ENCODE results near the gene PASK. TPM values are rescaled to one million over a fixed set of nuclear protein-coding genes. Genes with fewer than 3 reads are reported as not detected.

Gene PASK
- total and polyA plus RNA-seq, 2 experiments from 2014 or later, result 2.5 to 8.8 TPM

DNA sequence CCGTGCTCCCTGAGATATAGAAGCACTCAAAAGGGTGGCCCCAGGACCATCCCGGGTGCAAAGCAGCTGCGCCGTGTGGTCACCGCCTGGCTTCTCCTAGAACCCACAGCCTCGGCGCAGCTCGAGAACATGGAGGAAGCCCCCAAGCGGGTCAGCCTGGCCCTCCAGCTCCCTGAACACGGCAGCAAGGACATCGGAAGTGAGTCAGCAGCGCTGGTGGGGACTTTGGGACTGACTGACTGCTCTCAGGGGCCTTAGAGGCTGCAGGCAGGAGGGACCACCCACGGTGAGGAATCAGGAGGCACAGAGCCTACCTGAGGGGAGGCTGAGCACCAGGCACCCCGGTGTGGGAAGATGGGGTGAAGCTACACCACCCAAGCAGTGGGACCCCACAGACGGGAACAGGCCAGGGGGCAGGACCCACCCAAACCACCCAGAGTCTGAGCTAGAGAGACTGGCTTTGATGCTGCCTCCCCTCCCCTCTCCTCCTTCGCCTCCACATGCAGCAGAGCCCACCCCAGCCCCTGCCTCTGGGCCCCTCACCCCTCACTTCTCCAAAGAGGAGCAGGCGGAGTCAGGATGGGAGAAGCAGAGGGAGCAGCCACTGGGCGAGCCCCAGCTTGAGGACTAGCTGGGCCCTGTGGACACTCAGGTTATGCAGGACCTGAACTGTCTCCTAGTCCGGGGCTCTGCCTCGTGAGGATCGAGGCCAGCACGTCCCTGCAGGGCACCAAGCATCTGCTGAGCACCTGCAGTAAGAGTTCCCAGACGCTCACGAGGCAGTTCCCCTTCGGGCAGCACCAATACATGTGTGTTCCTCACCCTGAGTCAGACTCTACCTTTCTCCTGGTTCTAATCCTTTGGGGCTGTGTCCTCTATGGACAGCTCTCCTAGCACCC lies 75.9 kb downstream of the PASK start:
- Histone ChIP-seq H3K4me1 (ENCODE audit: insufficient read depth) (no peaks in the 10 kb centered on the region), H3K9me3 (ENCODE audit: low read depth) (no peaks in the 10 kb centered on the region), H3K9me2 (replicated peaks; ENCODE audit: insufficient read depth) (no peaks in the 10 kb centered on the region), H3K79me2 (no peaks in the 10 kb centered on the region), H4K20me1 (ENCODE audit: insufficient read depth, poor library complexity, severe bottlenecking) (no peaks in the 10 kb centered on the region), H3K27me3 (no peaks in the 10 kb centered on the region), H3K4me3 (no peak overlapping the region), H3K36me3 (replicated peaks; ENCODE audit: insufficient read depth, low read depth) (no peaks in the 10 kb centered on the region), H3K27ac (no peak overlapping the region), H2AFZ (no peak overlapping the region), H3K4me2 (no peak overlapping the region)
- 84% methylated on average over 24 of the region's 25 CpGs for WGBS (ENCODE audit: low lambda C conversion rate, missing lambda C conversion rate)
- no peak for DNase-seq (ENCODE audit: low spot score)
- TF ChIP-seq EZH2 (IDR thresholded peaks at IDR 0.05; ENCODE audit: borderline replicate concordance), result no peak

GRCh38 chr2:241072553-241073165 lies 76.6 kb downstream of the PASK start:
- WGBS (ENCODE audit: low lambda C conversion rate, missing lambda C conversion rate), result 83% methylated on average over 14 of the region's 14 CpGs
- Histone ChIP-seq H3K4me1 (ENCODE audit: insufficient read depth) (no peaks in the 10 kb centered on the region), H2AFZ (no peak overlapping the region), H4K20me1 (ENCODE audit: insufficient read depth, poor library complexity, severe bottlenecking) (no peaks in the 10 kb centered on the region), H3K9me2 (replicated peaks; ENCODE audit: insufficient read depth) (no peaks in the 10 kb centered on the region), H3K79me2 (no peaks in the 10 kb centered on the region), H3K36me3 (replicated peaks; ENCODE audit: insufficient read depth, low read depth) (no peaks in the 10 kb centered on the region), H3K9me3 (ENCODE audit: low read depth) (no peaks in the 10 kb centered on the region), H3K4me2 (no peak overlapping the region), H3K4me3 (no peak overlapping the region), H3K27me3 (no peaks in the 10 kb centered on the region), H3K27ac (no peak overlapping the region)
- DNase-seq (ENCODE audit: low spot score), result no peak
- TF ChIP-seq EZH2 (IDR thresholded peaks at IDR 0.05; ENCODE audit: borderline replicate concordance) (no peak), EZH2phosphoT487 (IDR thresholded peaks at IDR 0.05; ENCODE audit: low read depth, severe bottlenecking, unreplicated experiment) (no peak)
- TF ChIP-seq, protein P1, sequence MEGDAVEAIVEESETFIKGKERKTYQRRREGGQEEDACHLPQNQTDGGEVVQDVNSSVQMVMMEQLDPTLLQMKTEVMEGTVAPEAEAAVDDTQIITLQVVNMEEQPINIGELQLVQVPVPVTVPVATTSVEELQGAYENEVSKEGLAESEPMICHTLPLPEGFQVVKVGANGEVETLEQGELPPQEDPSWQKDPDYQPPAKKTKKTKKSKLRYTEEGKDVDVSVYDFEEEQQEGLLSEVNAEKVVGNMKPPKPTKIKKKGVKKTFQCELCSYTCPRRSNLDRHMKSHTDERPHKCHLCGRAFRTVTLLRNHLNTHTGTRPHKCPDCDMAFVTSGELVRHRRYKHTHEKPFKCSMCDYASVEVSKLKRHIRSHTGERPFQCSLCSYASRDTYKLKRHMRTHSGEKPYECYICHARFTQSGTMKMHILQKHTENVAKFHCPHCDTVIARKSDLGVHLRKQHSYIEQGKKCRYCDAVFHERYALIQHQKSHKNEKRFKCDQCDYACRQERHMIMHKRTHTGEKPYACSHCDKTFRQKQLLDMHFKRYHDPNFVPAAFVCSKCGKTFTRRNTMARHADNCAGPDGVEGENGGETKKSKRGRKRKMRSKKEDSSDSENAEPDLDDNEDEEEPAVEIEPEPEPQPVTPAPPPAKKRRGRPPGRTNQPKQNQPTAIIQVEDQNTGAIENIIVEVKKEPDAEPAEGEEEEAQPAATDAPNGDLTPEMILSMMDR (IDR thresholded peaks at IDR 0.05; ENCODE audit: poor library complexity), result no peak

DNA sequence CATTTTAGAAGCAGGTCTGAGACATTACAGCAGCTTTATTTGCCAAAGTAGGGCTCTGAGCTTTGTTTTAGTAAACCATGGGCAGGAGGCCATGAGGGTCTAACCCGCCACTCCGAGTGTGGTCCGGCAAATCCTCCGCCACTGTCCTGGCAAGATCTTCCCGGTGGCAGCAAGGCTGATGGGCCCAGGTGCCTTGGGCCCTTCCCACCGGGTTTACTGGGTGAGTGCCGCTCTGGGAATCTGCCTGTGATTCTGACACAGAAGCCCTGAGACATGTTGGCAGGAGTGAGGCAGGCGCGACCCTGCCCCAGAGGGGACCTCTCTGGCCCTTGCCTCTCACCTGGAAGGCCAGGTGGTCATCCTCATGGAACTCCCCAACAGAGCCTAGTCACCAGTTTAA lies 77.1 kb downstream of the PASK start:
- Histone ChIP-seq H3K9me3 (ENCODE audit: low read depth) (no peaks in the 10 kb centered on the region), H3K9me2 (replicated peaks; ENCODE audit: insufficient read depth) (no peaks in the 10 kb centered on the region), H3K27me3 (no peaks in the 10 kb centered on the region), H4K20me1 (ENCODE audit: insufficient read depth, poor library complexity, severe bottlenecking) (no peaks in the 10 kb centered on the region), H3K4me1 (ENCODE audit: insufficient read depth) (no peaks in the 10 kb centered on the region), H3K79me2 (no peaks in the 10 kb centered on the region), H3K36me3 (replicated peaks; ENCODE audit: insufficient read depth, low read depth) (no peaks in the 10 kb centered on the region), H3K4me2 (no peak overlapping the region), H2AFZ (no peak overlapping the region), H3K4me3 (no peak overlapping the region), H3K27ac (no peak overlapping the region)
- 87% methylated on average over 9 of the region's 9 CpGs for WGBS (ENCODE audit: low lambda C conversion rate, missing lambda C conversion rate)
- no peak for DNase-seq (ENCODE audit: low spot score)
- no peak for TF ChIP-seq EZH2phosphoT487 (IDR thresholded peaks at IDR 0.05; ENCODE audit: low read depth, severe bottlenecking, unreplicated experiment)
- TF ChIP-seq, protein P1 (IDR thresholded peaks at IDR 0.05; ENCODE audit: poor library complexity), result no peak
- no peak for TF ChIP-seq EZH2 (IDR thresholded peaks at IDR 0.05; ENCODE audit: borderline replicate concordance)

DNA sequence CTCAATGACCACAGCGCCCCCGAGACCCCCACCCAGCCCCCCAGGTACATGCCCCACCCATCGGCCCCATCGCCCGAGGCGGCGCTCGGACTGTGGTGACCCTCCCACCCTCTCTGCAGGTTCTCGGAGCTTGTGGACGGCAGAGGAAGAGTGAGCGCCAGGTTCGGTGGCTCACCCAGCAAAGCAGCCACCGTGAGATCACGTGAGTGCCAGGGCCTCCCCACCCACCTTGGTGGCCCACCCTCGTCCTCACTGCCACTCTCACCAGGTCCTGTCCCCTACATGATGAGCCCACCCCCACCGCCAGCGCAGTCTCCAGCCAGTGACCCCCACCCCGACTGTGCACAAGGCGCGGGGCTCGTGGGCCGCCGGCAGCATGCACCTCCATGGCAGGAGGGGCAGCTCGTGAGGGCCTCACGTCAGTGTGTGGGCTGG lies 77.6 kb downstream of the PASK start:
- Histone ChIP-seq H4K20me1 (ENCODE audit: insufficient read depth, poor library complexity, severe bottlenecking) (no peaks in the 10 kb centered on the region), H3K4me3 (no peak overlapping the region), H2AFZ (no peak overlapping the region), H3K27me3 (no peaks in the 10 kb centered on the region), H3K27ac (no peak overlapping the region), H3K4me1 (ENCODE audit: insufficient read depth) (no peaks in the 10 kb centered on the region), H3K79me2 (no peaks in the 10 kb centered on the region), H3K9me3 (ENCODE audit: low read depth) (no peaks in the 10 kb centered on the region), H3K36me3 (replicated peaks; ENCODE audit: insufficient read depth, low read depth) (no peaks in the 10 kb centered on the region), H3K9me2 (replicated peaks; ENCODE audit: insufficient read depth) (no peaks in the 10 kb centered on the region), H3K4me2 (no peak overlapping the region)
- 87% methylated on average over 11 of the region's 25 CpGs for WGBS (ENCODE audit: low lambda C conversion rate, missing lambda C conversion rate)
- DNase-seq (ENCODE audit: low spot score), result no peak
- no peak for TF ChIP-seq EZH2 (IDR thresholded peaks at IDR 0.05; ENCODE audit: borderline replicate concordance)

Data from hepatocyte (in vitro differentiated cells).